ENCODE data around the gene NXN. TPM values are rescaled to one million over a fixed set of nuclear protein-coding genes. Genes with fewer than 3 reads are reported as not detected.

Gene NXN
- total RNA-seq, 3 donors from 2014 or later: 5.3 to 98.1 (median 9.7) TPM

DNA sequence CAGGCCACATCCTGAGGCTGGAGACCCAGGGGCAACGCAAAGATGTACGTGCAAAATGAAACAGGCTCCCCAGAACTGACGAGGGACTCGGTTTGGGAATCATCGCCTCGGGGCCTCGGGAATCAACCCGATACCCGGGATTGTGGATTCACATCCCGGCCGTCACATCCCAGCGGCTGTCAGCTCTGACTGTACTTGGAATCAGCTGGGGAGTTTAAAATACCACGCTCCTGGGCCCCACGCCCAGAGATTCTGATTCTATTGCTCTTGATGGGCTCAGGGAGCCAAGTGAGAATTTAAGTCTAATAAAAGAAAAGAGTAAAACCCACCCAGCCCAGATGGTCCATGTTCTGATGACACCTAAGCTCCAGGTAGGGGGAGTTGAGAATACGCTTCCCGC, 155.2 kb downstream of the NXN start:
- no peak for DNase-seq
- intact Hi-C loops (cut with DNase I, micrococcal nuclease): no loop called here
- Histone ChIP-seq H3K9me3 (no peaks in the 10 kb centered on the region), H3K4me3 (no peak overlapping the region), H3K4me1 (ENCODE audit: low read depth) (no peaks in the 10 kb centered on the region), H3K36me3 (ENCODE audit: low read depth) (no peaks in the 10 kb centered on the region)
- no peak for ATAC-seq
- TF ChIP-seq, protein P1, sequence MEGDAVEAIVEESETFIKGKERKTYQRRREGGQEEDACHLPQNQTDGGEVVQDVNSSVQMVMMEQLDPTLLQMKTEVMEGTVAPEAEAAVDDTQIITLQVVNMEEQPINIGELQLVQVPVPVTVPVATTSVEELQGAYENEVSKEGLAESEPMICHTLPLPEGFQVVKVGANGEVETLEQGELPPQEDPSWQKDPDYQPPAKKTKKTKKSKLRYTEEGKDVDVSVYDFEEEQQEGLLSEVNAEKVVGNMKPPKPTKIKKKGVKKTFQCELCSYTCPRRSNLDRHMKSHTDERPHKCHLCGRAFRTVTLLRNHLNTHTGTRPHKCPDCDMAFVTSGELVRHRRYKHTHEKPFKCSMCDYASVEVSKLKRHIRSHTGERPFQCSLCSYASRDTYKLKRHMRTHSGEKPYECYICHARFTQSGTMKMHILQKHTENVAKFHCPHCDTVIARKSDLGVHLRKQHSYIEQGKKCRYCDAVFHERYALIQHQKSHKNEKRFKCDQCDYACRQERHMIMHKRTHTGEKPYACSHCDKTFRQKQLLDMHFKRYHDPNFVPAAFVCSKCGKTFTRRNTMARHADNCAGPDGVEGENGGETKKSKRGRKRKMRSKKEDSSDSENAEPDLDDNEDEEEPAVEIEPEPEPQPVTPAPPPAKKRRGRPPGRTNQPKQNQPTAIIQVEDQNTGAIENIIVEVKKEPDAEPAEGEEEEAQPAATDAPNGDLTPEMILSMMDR (IDR thresholded peaks at IDR 0.05): no peak

DNA sequence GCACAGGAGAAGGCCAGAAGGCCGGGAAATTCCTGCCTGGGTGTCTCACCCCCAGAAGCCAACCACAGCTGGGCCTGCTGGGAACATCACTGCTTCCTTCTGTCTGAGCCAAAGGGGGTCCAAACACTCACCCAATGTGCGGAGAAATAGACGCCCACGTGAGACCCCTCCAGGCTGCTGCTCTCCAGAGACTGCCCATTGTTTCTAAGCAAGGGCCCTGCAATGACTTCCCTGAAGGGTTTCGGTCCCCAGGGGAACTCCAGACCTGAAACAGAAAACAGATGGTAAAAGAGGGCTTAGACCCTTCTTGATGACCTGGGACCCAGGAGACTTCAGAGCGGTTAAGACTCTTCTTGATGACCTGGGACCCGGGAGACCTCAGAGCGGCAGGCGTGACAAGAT, 156.1 kb downstream of the NXN start:
- no peaks in the 10 kb centered on the region for H3K4me1 ChIP-seq (ENCODE audit: low read depth)
- no peaks in the 10 kb centered on the region for H3K9me3 ChIP-seq
- TF ChIP-seq, protein P1 (IDR thresholded peaks at IDR 0.05): no peak
- DNase-seq (no peak), ATAC-seq (no peak)
- intact Hi-C loops (cut with DNase I, micrococcal nuclease): no loop called here
- H3K36me3 ChIP-seq (ENCODE audit: low read depth): no peaks in the 10 kb centered on the region
- H3K4me3 ChIP-seq: no peak overlapping the region

DNA sequence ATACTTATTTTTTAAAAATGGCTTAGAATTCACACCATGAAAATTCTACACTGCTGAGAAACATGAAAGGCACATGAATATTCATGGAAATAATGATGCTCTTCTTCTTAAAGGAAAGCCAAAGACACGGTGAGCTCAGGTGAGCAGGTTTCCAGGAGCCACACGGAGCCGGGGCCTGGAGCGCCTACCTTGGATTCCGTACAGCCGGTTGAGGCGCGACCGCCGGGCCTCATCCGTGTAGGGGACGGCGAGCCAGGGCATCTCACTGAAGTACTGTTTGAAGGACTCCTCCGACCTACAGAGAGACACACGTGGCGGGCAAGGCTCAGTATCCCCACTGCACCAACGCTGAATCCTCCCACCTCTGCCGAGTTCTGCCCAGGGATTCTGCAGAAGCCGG, 160.3 kb downstream of the NXN start:
- H3K36me3 ChIP-seq (ENCODE audit: low read depth): no peaks in the 10 kb centered on the region
- ATAC-seq (no peak), DNase-seq (no peak)
- TF ChIP-seq, protein P1 (IDR thresholded peaks at IDR 0.05): no peak
- intact Hi-C loops (cut with DNase I, micrococcal nuclease): no loop called here
- no peaks in the 10 kb centered on the region for H3K9me3 ChIP-seq
- H3K4me3 ChIP-seq: no peak overlapping the region
- no peaks in the 10 kb centered on the region for H3K4me1 ChIP-seq (ENCODE audit: low read depth)

DNA sequence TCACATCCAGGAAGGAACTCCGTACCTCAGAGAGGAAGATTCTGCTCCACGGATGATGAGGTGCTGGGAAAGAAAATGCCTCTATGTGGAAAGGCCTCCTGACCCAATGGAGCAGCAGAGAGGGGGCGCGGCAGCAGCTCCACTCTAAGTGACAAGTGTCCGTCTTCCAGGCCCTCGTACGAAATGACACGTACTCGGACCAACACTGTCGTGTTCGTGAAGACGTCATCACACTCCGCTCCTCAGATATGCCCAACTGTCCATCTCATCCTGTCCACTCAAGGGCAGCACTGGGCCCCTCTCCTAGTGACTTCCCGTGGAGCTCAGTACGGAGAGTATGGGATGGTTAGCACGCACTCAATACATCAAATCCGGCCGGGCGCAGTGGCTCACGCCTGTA, 165.2 kb downstream of the NXN start:
- DNase-seq (no peak), ATAC-seq (no peak)
- TF ChIP-seq, protein P1 (IDR thresholded peaks at IDR 0.05): no peak
- no peaks in the 10 kb centered on the region for H3K9me3 ChIP-seq
- no peaks in the 10 kb centered on the region for H3K36me3 ChIP-seq (ENCODE audit: low read depth)
- H3K4me3 ChIP-seq: no peak overlapping the region
- intact Hi-C loops (cut with DNase I, micrococcal nuclease): no loop called here
- H3K4me1 ChIP-seq (ENCODE audit: low read depth): no peaks in the 10 kb centered on the region

DNA sequence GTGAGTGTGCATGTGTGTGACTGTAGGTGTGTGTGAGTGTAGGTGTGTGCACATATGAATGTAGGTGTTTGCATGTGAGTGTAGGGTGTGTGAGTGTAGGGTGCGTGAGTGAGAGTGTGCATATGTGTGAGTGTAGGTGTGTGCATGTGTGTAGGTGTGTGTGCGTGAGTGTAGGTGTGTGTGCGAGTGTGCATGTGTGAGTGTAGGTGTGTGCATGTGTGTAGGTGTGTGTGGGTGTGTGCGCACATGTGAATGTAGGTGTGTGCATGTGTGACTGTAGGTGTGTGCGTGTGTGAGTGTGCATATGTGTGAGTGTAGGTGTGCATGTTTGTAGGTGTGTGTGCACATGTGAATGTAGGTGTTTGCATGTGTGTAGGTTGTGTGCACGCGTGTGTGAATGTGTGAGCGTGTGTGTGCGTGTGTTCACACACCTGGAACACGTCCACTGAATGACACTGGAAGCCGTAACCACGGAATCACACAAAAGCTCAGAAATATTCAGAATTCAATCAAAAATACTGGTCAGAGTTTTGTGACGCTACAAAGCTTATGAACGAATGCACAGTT, 166.9 kb downstream of the NXN start:
- TF ChIP-seq, protein P1 (IDR thresholded peaks at IDR 0.05): no peak
- DNase-seq: no peak
- H3K36me3 ChIP-seq (ENCODE audit: low read depth): no peaks in the 10 kb centered on the region
- H3K4me1 ChIP-seq (ENCODE audit: low read depth): no peaks in the 10 kb centered on the region
- no peaks in the 10 kb centered on the region for H3K9me3 ChIP-seq
- no peak overlapping the region for H3K4me3 ChIP-seq
- intact Hi-C loops (cut with DNase I, micrococcal nuclease): no loop called here
- ATAC-seq: no peak
